ENCODE data around the gene GABRR3. TPM values are rescaled to one million over a fixed set of nuclear protein-coding genes. Genes with fewer than 3 reads are reported as not detected.

GABRR3 gene
- total RNA-seq, 1 donor from 2014 or later = not detected

DNA sequence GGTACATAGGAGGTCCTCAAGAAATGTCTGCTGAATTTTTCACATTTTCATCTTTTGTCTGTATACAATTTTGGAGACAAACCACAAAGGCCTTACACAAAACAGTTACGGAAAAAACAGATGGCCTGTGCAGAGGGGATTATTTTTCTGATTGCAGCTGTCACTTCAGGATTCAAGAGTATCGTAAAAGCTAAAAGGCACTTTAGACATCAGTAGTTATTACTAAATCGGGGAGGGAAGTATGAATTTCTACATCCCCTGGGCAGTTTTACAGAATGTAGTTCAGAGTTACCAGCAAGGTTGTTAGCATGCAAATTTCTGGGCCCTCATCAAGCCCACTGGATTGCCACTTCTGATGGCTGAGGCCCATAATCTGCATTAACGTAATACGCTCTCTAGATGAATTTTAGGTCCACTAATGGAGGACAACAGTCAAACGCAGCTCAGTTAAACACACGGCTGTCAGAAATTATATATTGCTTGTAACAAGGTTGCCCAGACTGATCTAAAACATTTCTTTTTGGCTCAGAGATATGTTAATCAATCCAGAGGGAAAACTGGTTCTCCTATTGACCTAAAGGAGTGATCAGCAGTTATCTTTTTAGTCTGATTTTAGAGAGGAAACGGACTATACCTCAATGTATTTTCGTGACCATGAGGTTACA lies 64.0 kb downstream of the GABRR3 start:
- H3K4me1 ChIP-seq = peaks cover 0 to 8% of the 10 kb centered on the region in 2 donors
- no peaks in the 10 kb centered on the region for H3K27me3 ChIP-seq
- peak overlapping the region; percentile 87 to 88 for H3K27ac ChIP-seq
- peak overlapping the region; percentile 78 to 89 for H3K4me3 ChIP-seq
- TF ChIP-seq, protein P1, sequence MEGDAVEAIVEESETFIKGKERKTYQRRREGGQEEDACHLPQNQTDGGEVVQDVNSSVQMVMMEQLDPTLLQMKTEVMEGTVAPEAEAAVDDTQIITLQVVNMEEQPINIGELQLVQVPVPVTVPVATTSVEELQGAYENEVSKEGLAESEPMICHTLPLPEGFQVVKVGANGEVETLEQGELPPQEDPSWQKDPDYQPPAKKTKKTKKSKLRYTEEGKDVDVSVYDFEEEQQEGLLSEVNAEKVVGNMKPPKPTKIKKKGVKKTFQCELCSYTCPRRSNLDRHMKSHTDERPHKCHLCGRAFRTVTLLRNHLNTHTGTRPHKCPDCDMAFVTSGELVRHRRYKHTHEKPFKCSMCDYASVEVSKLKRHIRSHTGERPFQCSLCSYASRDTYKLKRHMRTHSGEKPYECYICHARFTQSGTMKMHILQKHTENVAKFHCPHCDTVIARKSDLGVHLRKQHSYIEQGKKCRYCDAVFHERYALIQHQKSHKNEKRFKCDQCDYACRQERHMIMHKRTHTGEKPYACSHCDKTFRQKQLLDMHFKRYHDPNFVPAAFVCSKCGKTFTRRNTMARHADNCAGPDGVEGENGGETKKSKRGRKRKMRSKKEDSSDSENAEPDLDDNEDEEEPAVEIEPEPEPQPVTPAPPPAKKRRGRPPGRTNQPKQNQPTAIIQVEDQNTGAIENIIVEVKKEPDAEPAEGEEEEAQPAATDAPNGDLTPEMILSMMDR (IDR thresholded peaks at IDR 0.05) = no peak
- H3K9me3 ChIP-seq = no peaks in the 10 kb centered on the region
- intact Hi-C loops (cut with DNase I) = no loop called here
- no peak for DNase-seq (ENCODE audit: low spot score in 2 of 2)
- peaks cover 0 to 7% of the 10 kb centered on the region in 2 donors for H3K36me3 ChIP-seq

DNA sequence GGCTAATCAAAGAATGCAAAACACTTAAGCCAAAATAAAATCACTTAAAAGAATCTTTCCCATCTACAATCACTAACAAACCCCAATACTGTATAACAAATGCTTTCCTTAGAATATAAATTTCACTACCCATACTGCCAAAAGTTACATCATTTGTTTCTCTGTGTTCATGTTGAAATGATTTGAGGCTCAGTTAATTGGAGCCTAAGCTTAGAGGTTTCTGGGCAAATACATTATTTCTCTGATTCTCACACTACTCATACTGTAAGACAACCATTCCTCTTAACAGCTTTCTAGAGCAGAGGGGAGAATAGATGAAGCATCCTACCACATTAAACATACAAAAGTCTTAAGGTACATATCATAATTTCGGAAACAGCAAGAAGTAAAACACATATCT lies 65.0 kb downstream of the GABRR3 start:
- Histone ChIP-seq H3K27ac (no peak overlapping the region), H3K4me3 (no peak overlapping the region), H3K9me3 (no peaks in the 10 kb centered on the region), H3K27me3 (no peaks in the 10 kb centered on the region), H3K4me1 (peaks cover 0 to 8% of the 10 kb centered on the region in 2 donors), H3K36me3 (peaks cover 0 to 9% of the 10 kb centered on the region in 2 donors)
- intact Hi-C loops (cut with DNase I) = no loop called here
- TF ChIP-seq, protein P1 (IDR thresholded peaks at IDR 0.05) = no peak
- no peak for DNase-seq (ENCODE audit: low spot score in 2 of 2)

DNA sequence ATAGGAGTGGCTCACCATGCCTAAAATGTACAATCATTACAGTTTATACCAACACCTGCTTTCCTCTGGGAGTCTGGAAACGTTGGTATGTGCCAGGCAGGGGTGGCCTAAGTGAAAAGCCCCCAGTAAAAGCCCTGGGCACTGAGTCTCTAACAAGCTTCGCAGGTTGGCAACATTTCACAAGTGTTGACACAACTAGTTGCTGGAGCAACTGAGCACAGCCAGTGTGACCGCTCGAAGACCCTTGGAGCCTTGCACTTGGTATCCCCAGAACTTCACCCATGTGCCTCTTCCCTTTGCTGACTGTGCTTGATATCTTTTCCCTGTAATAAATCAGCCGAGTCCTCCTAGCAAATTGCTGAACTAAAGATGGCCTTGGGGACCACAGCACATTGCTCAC lies 65.6 kb downstream of the GABRR3 start:
- Histone ChIP-seq H3K27ac (no peak overlapping the region), H3K4me3 (no peak overlapping the region), H3K27me3 (no peaks in the 10 kb centered on the region), H3K4me1 (peaks cover 0 to 8% of the 10 kb centered on the region in 2 donors), H3K9me3 (no peaks in the 10 kb centered on the region), H3K36me3 (peaks cover 0 to 9% of the 10 kb centered on the region in 2 donors)
- no peak for DNase-seq (ENCODE audit: low spot score in 2 of 2)
- TF ChIP-seq, protein P1 (IDR thresholded peaks at IDR 0.05) = no peak
- intact Hi-C loops (cut with DNase I) = no loop called here

DNA sequence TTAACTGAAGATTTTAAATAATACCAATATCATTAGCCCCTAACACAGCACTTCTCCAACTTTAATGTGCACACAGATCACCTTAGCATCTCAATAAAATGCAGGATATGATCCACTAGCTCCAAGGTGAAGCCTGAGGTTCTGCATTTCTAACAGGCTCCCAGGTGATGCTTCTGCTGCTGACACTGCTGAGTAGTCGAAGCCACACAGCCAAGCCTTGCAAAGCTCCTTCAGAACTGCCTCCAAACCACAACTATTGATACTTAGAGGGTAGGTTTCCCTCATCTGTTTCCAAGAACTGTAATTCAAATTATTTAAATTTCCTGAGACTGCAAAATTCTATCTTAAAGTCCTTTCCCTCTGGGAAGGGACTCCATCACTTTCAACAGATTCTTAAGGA lies 66.7 kb downstream of the GABRR3 start:
- Histone ChIP-seq H3K9me3 (no peaks in the 10 kb centered on the region), H3K36me3 (peaks cover 0 to 9% of the 10 kb centered on the region in 2 donors), H3K4me3 (no peak overlapping the region), H3K27ac (no peak overlapping the region), H3K27me3 (no peaks in the 10 kb centered on the region), H3K4me1 (peaks cover 0 to 8% of the 10 kb centered on the region in 2 donors)
- TF ChIP-seq, protein P1 (IDR thresholded peaks at IDR 0.05) = no peak
- intact Hi-C loops (cut with DNase I) = no loop called here
- no peak for DNase-seq (ENCODE audit: low spot score in 2 of 2)

DNA sequence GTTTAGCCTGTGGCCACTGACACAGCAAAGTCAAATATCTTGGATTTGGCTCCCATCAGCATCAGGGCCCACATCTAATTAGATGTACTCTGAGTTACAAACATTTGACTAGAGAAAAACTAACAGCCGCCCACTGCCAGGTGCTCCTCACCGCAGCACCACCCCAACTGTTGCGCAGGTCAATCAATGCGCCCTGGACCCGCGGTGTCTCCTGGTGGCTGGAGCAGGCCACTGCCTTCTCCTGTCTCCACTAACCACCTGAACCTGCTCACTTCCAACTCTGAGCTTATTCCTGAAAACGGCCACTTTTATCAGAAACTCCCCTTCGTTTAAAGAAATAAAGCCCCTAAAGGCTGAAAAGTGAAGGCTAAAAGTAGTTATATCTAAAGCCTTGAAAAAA lies 67.1 kb downstream of the GABRR3 start:
- Histone ChIP-seq H3K4me3 (no peak overlapping the region), H3K9me3 (no peaks in the 10 kb centered on the region), H3K36me3 (peaks cover 0 to 9% of the 10 kb centered on the region in 2 donors), H3K4me1 (peaks cover 0 to 8% of the 10 kb centered on the region in 2 donors), H3K27ac (no peak overlapping the region), H3K27me3 (no peaks in the 10 kb centered on the region)
- TF ChIP-seq, protein P1 (IDR thresholded peaks at IDR 0.05) = no peak
- intact Hi-C loops (cut with DNase I) = no loop called here
- no peak for DNase-seq (ENCODE audit: low spot score in 2 of 2)
